Measurements from ENCODE around the gene RXRA.
A peak's percentile ranks its signal among the peaks of the same experiment; 100 is the strongest.

Gene RXRA

DNA sequence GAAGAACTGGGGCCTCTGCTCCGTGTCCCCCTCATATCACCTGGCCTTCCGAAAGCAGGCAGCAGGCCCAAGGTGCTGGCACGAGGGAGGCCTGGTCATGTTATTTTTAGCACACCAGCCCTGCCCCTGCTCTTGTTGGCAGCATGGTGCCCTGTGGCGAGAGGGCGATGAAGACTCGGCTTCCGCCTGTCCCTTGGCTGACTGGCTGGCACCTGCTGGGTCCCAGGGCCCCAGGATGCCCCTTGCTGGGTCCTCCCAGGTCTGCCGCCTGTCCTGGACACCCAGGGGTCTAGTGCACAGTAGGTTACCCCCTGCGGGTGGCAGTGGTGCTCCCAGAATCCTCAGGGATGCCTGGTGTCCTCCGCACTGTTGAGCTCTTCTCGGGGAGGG is 77.0 kb downstream of the RXRA start:
- DNase-seq (ENCODE audit: low read depth), result no peak

DNA sequence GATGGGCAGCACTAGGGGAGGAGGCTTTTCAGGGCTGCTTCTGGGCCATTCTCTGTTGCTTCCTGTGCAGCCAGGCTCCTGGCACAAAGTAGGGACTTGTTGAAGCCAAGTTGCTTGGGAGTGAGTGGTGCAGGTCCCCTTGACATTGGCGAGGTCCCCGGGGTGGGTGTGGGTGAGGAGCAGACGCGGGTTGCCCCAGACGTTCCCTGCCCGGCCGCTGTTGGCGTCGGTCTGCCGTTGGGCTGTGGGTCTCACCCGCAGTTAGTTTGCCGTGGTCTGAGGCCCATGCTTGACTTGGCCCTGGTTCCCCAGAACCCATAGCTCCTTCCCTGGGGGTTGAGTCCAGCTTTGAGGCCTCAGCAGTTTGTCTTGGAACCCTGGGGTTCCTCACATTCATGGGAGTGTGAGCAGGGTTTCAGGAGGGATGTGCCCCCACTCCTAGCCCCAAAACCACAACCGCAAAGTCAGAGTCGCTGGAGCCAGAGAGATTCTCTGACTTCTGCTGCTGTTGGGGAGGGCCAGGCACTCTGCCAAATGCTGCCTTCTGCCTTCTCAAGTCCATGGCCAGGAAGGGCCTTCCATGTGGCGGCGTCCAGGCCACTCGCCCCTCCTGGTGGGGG is 77.5 kb downstream of the RXRA start:
- peak; percentile 91 for DNase-seq (ENCODE audit: low read depth)

- DNase-seq (ENCODE audit: low read depth), result no peak
These were observed 78.4 kb downstream of the RXRA start for GRCh38 chr9:134404376-134405358.

DNA sequence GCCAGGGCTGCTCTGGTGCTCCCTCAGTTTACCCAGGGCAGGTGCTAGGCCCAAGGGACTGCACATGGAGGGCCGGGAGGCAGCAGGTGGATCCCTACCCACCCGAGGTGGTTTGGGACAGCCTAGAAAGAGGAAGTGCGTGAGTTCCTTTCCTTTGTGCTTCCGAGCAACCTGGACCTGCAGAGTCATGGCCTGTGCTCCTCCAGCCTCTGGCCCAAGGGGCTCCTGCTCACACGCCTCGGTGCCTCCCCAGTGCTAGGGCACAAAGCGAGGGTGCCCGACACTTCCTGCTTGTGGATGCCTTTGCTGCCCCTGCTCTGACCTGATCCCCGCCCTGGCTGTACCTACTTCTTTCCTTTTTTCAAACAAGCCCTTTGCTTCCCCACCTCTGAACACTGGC is 79.3 kb downstream of the RXRA start:
- DNase-seq (ENCODE audit: low read depth), result no peak

- no peak for DNase-seq (ENCODE audit: low read depth)
These were observed 80.3 kb downstream of the RXRA start for GRCh38 chr9:134406366-134407120.

DNA sequence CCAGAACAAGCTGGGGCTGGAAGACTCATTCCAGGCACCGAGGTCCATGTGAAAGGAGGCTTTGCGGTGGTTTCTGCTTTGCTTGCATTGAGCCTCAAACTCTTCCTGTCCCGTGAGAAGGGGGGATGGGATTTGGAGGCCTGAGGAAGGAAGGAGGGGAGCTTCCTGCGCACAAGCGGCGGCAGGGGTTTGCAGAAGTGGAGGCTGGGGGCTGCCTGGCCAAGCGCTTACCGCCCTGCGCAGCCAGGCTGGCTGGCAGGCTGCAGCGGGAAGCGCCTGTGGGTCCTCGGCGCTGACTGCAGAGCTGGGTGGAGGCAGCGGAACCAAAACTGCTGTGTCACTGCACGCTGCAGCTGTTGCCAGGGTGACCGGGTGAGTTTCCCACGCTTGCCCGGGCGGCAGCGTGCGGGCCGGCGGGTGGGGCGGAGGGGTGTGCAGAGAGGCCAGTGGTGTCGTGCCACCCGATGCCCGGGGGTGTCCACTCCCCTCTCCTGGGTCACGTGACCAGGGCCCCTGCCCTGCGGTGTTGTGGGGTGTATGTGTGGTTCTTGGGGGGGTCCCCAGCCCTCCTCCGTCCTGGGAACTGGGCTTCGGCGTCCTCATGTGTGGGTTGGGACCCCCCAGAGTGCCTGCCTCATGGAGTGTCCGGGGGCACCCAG is 81.0 kb downstream of the RXRA start:
- DNase-seq (ENCODE audit: low read depth), result peak; percentile 90

GRCh38 chr9:134408389-134408788 is 82.1 kb downstream of the RXRA start:
- DNase-seq (ENCODE audit: low read depth), result no peak

DNA sequence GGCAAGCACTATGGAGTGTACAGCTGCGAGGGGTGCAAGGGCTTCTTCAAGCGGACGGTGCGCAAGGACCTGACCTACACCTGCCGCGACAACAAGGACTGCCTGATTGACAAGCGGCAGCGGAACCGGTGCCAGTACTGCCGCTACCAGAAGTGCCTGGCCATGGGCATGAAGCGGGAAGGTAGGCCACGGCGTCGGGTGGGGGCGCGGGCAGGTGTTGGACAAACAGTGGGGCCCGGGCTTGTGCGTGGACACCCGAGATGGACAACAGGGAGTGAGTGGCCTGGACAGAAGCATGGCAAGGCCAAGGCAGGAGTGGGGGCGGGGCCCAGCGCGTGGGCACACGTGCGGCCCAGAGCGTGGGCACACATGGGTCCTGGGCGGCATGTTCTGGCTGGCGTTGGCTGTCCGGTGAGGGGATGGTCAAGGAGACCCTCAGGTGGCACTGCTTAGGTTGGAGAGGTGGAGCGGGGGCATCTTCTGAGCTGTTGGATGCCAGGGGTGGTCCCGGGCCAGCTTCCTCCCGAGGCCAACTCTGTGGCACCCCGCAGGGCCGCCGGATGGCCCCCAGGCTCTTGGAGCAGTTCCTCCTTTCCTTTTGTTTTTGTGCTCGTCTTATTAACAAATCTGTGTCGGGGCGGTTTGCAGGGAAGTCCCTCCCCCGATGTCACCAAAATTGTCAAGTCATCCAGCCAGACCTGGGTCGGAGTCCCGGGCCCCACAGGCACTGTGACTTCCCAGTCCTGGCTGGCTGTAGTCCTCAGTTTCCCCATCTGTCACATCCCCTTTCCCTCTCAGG is 82.9 kb downstream of the RXRA start:
- no peak for DNase-seq (ENCODE audit: low read depth)

DNA sequence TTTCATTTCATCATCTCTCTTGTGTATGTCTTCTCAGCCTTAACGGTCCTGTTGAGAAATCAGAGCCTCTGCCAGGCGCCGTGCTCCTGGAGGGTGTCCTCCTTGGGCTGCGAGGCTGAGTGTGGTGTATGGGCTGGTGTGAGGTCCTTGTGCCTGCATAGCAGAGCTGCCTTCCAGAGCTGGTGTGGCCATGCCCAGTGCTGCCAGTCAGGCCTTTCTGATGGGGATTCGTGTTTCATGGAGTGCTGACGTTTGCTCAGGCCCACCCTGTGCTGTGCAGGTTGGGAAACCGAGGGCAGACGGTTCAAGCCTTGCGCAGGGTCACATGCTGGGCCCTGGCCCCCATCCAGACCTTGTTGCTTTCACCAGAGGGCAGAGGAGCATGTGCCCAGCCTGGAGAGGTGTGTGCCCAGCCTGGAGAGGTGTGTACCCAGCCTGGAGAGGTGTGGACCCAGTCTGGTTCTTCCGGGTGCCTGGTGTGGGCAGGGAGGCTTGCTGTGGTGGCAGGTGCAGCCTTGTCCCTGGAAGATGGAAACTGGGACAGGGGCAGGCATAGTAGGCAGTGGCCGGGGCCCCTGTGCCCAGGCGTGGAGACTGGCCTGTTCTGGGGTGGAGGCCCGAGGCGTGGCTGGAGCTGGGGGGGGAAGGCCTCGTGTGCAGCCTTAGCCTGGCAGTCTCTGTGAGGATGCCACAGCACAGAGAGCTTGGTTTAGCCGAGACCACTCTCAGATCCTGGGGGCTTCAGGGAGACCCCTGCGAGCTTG is 84.0 kb downstream of the RXRA start:
- peak; percentile 29 for DNase-seq (ENCODE audit: low read depth)

- no peak for DNase-seq (ENCODE audit: low read depth)
These were observed 84.6 kb downstream of the RXRA start for GRCh38 chr9:134410835-134411217.

- DNase-seq (ENCODE audit: low read depth), result no peak
These were observed 85.4 kb downstream of the RXRA start for GRCh38 chr9:134411440-134412297.

DNA sequence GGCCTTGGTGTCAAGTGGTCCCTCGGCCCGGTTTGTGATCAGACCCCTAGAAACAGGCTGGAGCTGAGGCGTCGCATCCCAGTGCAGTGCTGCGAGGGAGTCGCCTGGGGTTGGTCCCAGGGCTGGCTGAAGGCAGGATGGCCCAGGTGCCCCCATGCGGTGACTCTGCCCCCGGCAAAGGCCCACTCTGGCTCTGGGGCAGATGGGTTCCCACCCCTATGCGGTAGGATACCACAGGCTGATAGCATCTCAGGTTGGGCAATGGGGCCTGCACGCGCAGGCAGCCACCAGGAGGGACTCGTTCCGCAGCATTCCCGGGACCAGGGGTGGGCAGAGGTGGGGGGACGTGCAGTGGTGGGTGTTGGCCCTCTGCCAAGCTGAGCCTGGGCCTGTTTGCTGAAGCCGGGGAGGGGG is 86.0 kb downstream of the RXRA start:
- DNase-seq (ENCODE audit: low read depth), result no peak

DNA sequence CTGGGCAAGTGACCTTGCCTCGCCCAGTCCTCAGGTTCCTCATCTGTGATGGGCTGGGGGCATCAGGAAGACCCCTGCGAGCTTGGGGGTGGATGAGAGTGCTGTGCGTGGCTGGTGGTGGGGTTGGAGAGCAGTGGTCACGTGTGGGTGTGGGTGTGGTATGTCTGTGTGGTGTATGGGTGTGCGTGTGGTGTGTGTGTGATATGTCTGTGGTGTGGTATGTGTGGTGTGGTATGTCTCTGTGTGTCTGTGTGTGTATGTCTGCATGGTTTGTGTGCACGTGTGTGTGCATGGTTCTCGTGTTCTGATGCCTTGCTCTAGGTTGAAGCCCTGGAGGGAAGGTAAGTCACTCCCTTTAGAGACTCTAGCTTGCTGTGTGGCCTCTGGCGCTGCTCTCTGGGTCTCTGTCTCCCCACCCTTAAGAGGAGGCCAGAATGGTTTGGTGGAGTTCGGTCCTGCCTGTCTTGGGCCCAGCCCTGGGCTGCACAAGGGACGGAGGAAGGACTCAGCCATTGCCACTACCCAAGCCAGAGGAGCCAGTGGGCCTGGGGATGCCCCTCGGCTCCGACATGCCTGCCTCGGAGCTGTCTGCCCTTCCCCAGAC is 87.0 kb downstream of the RXRA start:
- no peak for DNase-seq (ENCODE audit: low read depth)

DNA sequence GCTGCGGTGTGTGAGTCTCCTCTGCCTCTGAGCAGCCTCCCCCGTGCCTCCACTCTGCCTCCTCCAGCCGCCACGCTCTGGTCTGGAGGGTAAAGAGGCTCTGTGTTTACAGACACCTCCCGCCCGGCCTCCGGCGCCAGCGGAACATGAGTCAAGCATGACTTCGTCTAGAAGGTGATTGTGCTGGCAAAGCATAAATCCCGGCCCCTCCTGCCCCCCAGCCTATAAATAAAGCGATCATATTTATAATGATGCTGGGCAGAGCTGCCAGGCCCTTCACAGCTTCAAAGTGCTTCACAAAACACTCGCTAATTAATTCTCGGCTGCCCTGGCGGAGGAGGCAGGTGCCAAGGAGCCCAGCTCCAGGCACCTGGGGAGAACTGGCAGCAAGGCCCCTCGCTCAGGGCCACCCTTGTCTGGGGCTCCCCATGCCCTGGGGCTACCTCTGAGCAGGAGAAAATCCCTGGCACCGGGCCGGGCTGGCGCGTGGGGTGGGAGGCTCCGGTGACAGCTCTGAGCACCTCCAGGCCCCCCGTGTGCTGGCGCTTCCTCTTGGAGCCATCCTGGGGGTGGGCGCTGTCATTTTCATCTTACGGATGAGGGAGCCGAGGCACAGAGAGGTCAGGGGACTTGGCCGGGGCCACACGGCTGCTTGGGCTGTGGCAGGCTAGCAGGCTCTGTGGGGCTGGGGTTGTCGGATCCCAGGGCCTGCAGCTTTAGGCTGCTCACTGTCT is 87.8 kb downstream of the RXRA start:
- peak; percentile 90 for DNase-seq (ENCODE audit: low read depth)

DNA sequence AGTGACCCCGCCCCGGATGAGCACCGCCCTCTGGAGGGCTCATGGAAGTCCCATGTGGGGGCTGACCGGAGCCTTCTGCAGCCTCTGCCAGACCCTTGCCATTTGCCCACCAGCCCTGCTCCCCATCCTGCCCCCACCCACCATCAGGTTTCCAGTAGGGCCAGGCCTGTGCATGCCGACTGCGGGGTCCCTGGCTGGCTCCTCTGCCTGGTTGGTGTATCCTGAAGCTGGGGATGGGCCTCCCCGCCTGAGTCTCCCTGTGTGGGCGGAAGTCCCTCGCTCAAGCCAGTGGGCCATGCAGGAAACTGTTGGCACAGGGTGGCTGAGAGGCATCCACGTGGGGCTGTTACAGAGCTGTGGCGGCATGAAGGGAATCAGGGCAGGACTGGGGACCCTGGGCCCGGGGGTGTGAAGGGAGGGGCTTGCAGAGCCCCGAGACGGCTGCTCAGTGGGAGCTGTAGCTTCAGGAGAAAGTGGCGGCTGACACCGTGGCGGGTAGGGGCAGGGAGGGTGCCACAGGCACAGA is 88.7 kb downstream of the RXRA start:
- no peak for DNase-seq (ENCODE audit: low read depth)

DNA sequence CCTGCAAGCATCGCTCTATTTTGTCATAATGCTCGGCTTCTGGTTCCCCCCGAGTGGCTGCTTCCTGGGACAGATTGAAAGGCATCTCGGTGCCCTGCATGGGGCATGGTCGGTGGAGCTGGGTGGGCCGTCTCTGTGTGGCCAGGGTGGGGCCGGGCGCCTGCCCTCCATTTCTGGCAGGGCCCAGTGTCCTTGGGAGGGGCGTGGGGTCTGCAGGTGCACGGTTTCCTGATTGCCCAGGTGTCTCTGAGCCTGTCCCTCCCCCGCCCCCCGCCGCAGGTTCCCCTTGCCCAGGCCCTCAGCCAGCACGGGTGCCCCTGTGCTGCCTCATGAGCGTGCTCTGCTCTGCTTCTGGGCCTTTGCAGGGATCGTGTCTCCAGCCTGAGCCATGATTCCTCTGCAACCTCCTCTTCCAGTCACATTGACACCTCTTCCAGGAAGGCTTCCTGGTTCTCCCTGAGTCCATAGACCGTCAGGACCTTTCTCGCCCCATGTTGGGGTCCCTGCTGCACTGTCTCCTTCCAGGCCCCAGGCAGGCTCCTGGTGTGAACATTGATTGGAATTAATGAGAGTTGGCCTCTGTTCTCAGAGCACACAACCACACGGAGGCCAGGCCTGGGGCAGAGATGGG is 90.2 kb downstream of the RXRA start:
- DNase-seq (ENCODE audit: low read depth), result no peak

- DNase-seq (ENCODE audit: low read depth), result no peak
These were observed 92.1 kb downstream of the RXRA start for GRCh38 chr9:134418354-134418753.
